ENCODE data around the gene DYRK1A.
"Not testable (repeated sequence)": the region's sequence is repeated elsewhere in the genome, so short reads cannot be mapped to it uniquely, and the experiment has no call there.

Gene DYRK1A

GRCh38 chr21:37547615-37548200 lies 181.1 kb downstream of the DYRK1A start:
- TF ChIP-seq CTCF (conservative IDR thresholded peaks at IDR 0.05; ENCODE audit: low read length), result no peak
- no peak overlapping the region for H3K4me3 ChIP-seq (ENCODE audit: low read length)
- no peak for DNase-seq (ENCODE audit: low read depth)

- no peak for TF ChIP-seq CTCF (conservative IDR thresholded peaks at IDR 0.05; ENCODE audit: low read length)
- H3K4me3 ChIP-seq (ENCODE audit: low read length), result no peak overlapping the region
These were observed 182.0 kb downstream of the DYRK1A start for GRCh38 chr21:37548521-37548981.

GRCh38 chr21:37549730-37550129 lies 183.2 kb downstream of the DYRK1A start:
- H3K4me3 ChIP-seq (ENCODE audit: low read length); DNase-seq (ENCODE audit: low read depth): not testable (repeated sequence)

More at GRCh38 chr21:37548521-37548981, 182.0 kb downstream of the DYRK1A start:
- DNase-seq (ENCODE audit: low read depth), result no peak

DNA sequence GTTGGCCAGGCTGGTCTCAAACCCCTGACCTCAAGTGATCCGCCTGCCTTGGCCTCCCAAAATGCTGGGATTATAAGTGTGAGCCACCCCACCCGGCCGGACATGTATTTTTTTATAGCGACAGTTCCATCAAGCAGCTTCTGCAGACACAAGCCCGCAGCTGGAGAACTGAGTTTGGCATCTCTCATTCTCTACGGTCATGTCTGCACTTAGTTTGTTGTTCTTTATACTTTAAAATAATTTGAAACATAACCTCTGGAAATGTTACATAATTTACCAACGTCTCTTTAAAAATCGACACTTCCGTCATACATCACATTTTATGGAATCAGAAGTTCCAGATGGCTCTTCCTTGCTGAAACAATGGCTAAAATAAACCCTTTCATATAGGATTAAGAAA lies 183.6 kb downstream of the DYRK1A start:
- DNase-seq (ENCODE audit: low read depth), result no peak
- TF ChIP-seq CTCF (conservative IDR thresholded peaks at IDR 0.05; ENCODE audit: low read length), result no peak
- no peak overlapping the region for H3K4me3 ChIP-seq (ENCODE audit: low read length)

GRCh38 chr21:37550618-37551330 lies 184.2 kb downstream of the DYRK1A start:
- no peak for DNase-seq (ENCODE audit: low read depth)
- TF ChIP-seq CTCF (conservative IDR thresholded peaks at IDR 0.05; ENCODE audit: low read length), result no peak
- no peak overlapping the region for H3K4me3 ChIP-seq (ENCODE audit: low read length)

GRCh38 chr21:37551331-37551992 lies 184.9 kb downstream of the DYRK1A start:
- TF ChIP-seq CTCF (conservative IDR thresholded peaks at IDR 0.05; ENCODE audit: low read length), result no peak
- H3K4me3 ChIP-seq (ENCODE audit: low read length), result no peak overlapping the region
- DNase-seq (ENCODE audit: low read depth), result peak; percentile 38

GRCh38 chr21:37551993-37552355 lies 185.4 kb downstream of the DYRK1A start:
- no peak overlapping the region for H3K4me3 ChIP-seq (ENCODE audit: low read length)
- DNase-seq (ENCODE audit: low read depth), result no peak
- no peak for TF ChIP-seq CTCF (conservative IDR thresholded peaks at IDR 0.05; ENCODE audit: low read length)
